Pancreas (tissue), 10 donors: ENCODE data around the gene COX7C. TPM values are rescaled to one million over a fixed set of nuclear protein-coding genes. Genes with fewer than 3 reads are reported as not detected.

Experiments
- ATAC-seq, 4 donors: fragments of 200-7000 bp; cut with Tn5 transposase; one replicate each; pipeline versions ENCODE4 v1.8.0 to v1.9.1; 2020; ENCODE audit warnings: mild to moderate bottlenecking in 4 of 4, moderate library complexity in 4 of 4
- DNase-seq, 6 donors: peaks; one replicate each; pipeline ENCODE4 v3.0.0-alpha.2; 2020
- FAIRE-seq: peaks from 2 replicates; lab custom pipeline; 2012; peaks lifted over from hg19 to GRCh38; lab: Jason Lieb, UNC
- H3K27ac ChIP-seq, 4 donors: fragments of 200-600 bp; sonication (generic); 1 replicate in 3 of 4; 2 replicates in 1 of 4; pipeline versions ENCODE4 v1.5.0 to v1.8.0; 2020
- H3K27me3 ChIP-seq, 4 donors: fragments of 200-600 bp; one replicate each; pipeline ENCODE4 v1.8.0; 2021
- H3K36me3 ChIP-seq, 3 donors: fragments of 200-600 bp; sonication (generic) in 1 of 3; one replicate each; pipeline versions ENCODE4 v1.5.0 to v1.8.0; 2020 to 2021
- H3K4me1 ChIP-seq, 3 donors: fragments of 200-600 bp; one replicate each; pipeline ENCODE4 v1.8.0; 2021
- H3K4me3 ChIP-seq, 4 donors: fragments of 200-600 bp; sonication (generic) in 2 of 4; one replicate each; pipeline versions ENCODE4 v1.5.0 to v1.8.0; 2020 to 2021
- H3K9me3 ChIP-seq, 4 donors: fragments of 200-600 bp; one replicate each; pipeline ENCODE4 v1.8.0; 2021
- WGBS, 2 donors: extraction: QIAGEN DNeasy Blood & Tissue Kit; methylation state at CpG; one replicate each; pipeline ENCODE4 v1.1.7; 2013; 5-methylcytosine and 5-hydroxymethylcytosine counted together
- intact Hi-C, 3 donors: fragments of 100-400 bp; cut with DNase I; formaldehyde crosslinking; loops; one replicate each; pipeline versions ENCODE4 v1.11.1 to v1.14.2; 2022
- polyA plus RNA-seq, 2 donors: library from polyadenylated mRNA; stranded (reverse); fragments of 200-250 nt; gene quantifications; one replicate each; pipeline ENCODE4 v1.2.3, GENCODE V29; 2013
- total RNA-seq, 6 donors: library from RNA; stranded (reverse); fragmentation: NEBNext Ultra II Directional in 4 of 6; extraction: Animal tissue kit (Norgen Biotek cat#: 25700) in 4 of 6; gene quantifications; one replicate each; pipeline versions ENCODE4 v1.2.1 to v1.2.4, GENCODE V29; 2021 to 2023
- TF ChIP-seq, protein P1 (sequence below), 4 donors: fragments of 200-600 bp; sonication (generic) in 3 of 4; IDR thresholded peaks; one replicate each; pipeline versions ENCODE4 v1.5.0 to v1.8.0; 2021; ENCODE audit warnings: antibody characterized with exemption in 4 of 4
- donor health status: healthy with polysubstance abuse.
- donor health status: DM: no; HTN: no; CAD: no; lungs with moderate emphysema.
- donor health status: DM: no; HTN: no; CAD: no.
- donor health status: control.
- donor health status: control.
- donor health status: Bipolar disorder and iron deficiency.
- donor health status: DM: yes; HTN: yes; CAD: no.
- donor health status: DM: no; HTN: no; CAD: no.
- donor health status: DM: no; HTN: no; CAD: no.
- donor health status: DM: yes; HTN: yes; CAD: no.

COX7C gene
- total and polyA plus RNA-seq, 8 donors, result 181 to 521 (median 266) TPM

DNA sequence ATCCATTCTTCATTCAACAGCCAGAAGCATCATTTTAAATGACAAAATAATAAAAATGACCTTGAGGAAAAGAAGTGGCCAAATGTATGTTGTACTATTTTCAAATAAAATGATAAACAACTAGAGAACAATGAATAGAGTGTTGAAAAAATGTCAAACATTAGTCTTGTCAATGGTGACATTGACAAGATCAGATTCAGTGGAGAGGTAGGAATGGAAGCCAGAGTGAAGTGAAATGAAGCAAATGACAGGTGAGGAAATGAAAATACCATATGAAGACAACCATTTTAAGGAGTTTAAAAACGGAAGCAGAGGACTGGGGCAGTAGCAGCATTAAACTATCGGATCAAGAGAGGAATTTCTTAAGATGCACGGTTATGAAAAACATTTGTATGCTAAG is 38.2 kb upstream of the COX7C start:
- TF ChIP-seq, protein P1, sequence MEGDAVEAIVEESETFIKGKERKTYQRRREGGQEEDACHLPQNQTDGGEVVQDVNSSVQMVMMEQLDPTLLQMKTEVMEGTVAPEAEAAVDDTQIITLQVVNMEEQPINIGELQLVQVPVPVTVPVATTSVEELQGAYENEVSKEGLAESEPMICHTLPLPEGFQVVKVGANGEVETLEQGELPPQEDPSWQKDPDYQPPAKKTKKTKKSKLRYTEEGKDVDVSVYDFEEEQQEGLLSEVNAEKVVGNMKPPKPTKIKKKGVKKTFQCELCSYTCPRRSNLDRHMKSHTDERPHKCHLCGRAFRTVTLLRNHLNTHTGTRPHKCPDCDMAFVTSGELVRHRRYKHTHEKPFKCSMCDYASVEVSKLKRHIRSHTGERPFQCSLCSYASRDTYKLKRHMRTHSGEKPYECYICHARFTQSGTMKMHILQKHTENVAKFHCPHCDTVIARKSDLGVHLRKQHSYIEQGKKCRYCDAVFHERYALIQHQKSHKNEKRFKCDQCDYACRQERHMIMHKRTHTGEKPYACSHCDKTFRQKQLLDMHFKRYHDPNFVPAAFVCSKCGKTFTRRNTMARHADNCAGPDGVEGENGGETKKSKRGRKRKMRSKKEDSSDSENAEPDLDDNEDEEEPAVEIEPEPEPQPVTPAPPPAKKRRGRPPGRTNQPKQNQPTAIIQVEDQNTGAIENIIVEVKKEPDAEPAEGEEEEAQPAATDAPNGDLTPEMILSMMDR (IDR thresholded peaks at IDR 0.05), result no peak
- Histone ChIP-seq H3K27ac (no peak overlapping the region), H3K36me3 (no peaks in the 10 kb centered on the region), H3K4me3 (no peak overlapping the region), H3K4me1 (no peaks in the 10 kb centered on the region), H3K27me3 (no peaks in the 10 kb centered on the region), H3K9me3 (no peaks in the 10 kb centered on the region)
- ATAC-seq (no peak), FAIRE-seq (no peak), DNase-seq (no peak)
- WGBS, 2 donors, result 67 to 80% methylated on average over 3 of the region's 3 CpGs
- intact Hi-C loops, result no loop called here

DNA sequence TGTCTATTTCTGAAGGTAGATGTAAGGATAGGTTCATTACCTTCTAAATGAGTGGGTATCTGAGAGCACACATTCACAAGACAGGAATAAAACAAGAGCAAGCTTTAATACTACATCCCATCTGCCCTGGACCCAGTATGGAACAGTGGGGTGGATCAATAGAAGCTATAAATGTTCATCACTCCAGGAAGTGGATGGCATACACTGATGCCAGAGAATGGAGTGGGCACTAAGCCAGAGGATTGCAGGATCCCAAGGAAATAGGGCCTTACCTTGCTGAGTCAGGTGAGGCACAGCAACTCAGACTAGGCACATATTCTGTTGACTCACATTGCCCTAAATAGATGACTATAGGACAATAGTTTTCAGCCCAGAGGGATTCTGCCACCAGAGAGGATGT is 21.3 kb upstream of the COX7C start:
- no peaks in the 10 kb centered on the region for H3K36me3 ChIP-seq
- H3K27me3 ChIP-seq, result no peaks in the 10 kb centered on the region
- ATAC-seq (no peak), DNase-seq (no peak), FAIRE-seq (no peak)
- H3K9me3 ChIP-seq, result no peaks in the 10 kb centered on the region
- intact Hi-C loops, result no loop called here
- H3K4me3 ChIP-seq, result no peak overlapping the region
- no peak overlapping the region for H3K27ac ChIP-seq
- TF ChIP-seq, protein P1 (IDR thresholded peaks at IDR 0.05), result no peak
- H3K4me1 ChIP-seq, result no peaks in the 10 kb centered on the region

DNA sequence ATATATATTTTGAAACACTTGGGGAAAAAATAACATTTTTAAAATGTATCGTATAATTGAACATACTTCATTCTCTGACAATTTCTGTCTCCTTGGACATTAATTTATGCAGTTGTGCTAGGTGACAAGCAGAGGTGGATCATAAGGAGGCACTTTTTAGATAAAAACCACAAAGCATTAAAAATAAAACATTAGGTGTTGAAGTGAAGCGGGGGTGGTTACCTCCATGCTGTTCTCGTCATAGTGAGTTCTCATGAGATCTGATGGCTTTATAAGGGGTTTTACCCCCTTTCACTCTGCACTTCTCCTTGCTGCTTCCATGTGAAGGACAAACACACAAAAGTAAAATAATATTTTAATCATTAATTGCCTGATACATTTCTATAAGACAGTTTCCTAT is 11.9 kb upstream of the COX7C start:
- H3K4me3 ChIP-seq, result no peak overlapping the region
- intact Hi-C loops, result no loop called here
- FAIRE-seq (no peak), ATAC-seq (no peak), DNase-seq (no peak)
- TF ChIP-seq, protein P1 (IDR thresholded peaks at IDR 0.05), result no peak
- H3K4me1 ChIP-seq, result no peaks in the 10 kb centered on the region
- 87 to 88% methylated on average over 3 of the region's 3 CpGs for WGBS, 2 donors
- H3K9me3 ChIP-seq, result no peaks in the 10 kb centered on the region
- no peaks in the 10 kb centered on the region for H3K27me3 ChIP-seq
- H3K27ac ChIP-seq, result no peak overlapping the region
- no peaks in the 10 kb centered on the region for H3K36me3 ChIP-seq

DNA sequence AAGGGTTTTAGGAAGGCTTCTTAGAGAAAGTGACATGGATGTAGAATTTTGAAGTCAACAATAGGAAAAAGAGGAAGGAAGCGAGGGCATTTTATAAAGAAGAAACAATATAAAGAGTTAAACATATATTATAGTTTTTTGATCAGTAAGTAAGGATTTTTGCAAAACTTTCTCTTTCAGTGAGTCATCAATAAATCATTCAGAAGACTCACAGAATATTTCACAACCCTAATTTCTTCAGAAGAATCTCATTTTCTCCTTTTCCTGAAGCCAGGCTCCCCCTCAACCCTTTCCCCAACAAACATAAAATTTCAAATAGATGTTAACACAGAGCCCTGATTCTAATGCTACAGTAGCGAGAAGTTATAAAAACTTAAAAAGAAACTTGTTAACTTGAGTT is 4.3 kb upstream of the COX7C start:
- ATAC-seq (no peak), FAIRE-seq (no peak), DNase-seq (no peak)
- intact Hi-C loops, result no loop called here
- H3K36me3 ChIP-seq, result no peaks in the 10 kb centered on the region
- no peaks in the 10 kb centered on the region for H3K9me3 ChIP-seq
- H3K27me3 ChIP-seq, result no peaks in the 10 kb centered on the region
- no peak overlapping the region for H3K4me3 ChIP-seq
- 90 to 97% methylated on average over 2 of the region's 2 CpGs for WGBS, 2 donors
- TF ChIP-seq, protein P1 (IDR thresholded peaks at IDR 0.05), result no peak
- no peak overlapping the region for H3K27ac ChIP-seq
- H3K4me1 ChIP-seq, result no peaks in the 10 kb centered on the region

DNA sequence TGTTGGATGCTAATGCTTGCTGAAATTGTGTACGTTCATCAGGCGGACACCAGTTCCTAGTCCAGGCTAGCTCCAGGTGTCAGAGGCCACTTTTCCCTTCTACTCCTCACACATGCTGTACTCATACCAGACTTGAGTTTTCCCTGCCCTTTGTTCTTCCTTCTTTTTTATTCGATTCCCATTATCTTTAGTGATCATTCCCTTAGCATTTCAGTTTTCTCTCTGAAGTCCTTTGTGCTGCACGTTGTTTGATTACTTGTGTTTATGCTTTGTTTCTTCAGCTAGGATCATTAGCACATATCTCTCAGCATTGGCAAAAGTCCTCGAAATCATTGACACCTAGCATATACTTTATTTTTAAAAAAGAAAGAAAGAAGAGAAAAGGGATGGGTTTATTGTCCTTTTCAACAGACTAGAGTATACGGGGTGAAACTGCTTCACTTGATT is 409 bp upstream of the COX7C start:
- DNase-seq (no peak), FAIRE-seq (no peak), ATAC-seq (no peak)
- Histone ChIP-seq H3K27ac (peak overlapping the region in 1 of 4 donors; percentile 96), H3K4me1 (peaks cover 0 to 9% (median 7%) of the 10 kb centered on the region in 3 donors), H3K4me3 (peak overlapping the region in 1 of 4 donors; percentile 92), H3K27me3 (no peaks in the 10 kb centered on the region), H3K36me3 (peaks cover 0 to 18% (median 6%) of the 10 kb centered on the region in 3 donors), H3K9me3 (no peaks in the 10 kb centered on the region)
- TF ChIP-seq, protein P1 (IDR thresholded peaks at IDR 0.05), result no peak
- intact Hi-C loops, result no loop called here
- 52 to 54% methylated on average over 6 of the region's 6 CpGs for WGBS, 2 donors
